Muscle of back (tissue), 10 donors: ENCODE measurements around the gene NCAPG2. TPM values are rescaled to one million over a fixed set of nuclear protein-coding genes. Genes with fewer than 3 reads are reported as not detected.

Experiments
- polyA plus RNA-seq, 10 donors: library from polyadenylated mRNA; unstranded; fragments of 120-200 nt; gene quantifications; one replicate each; pipeline ENCODE4 v1.2.1, GENCODE V29; 2013; ENCODE audit not compliant: insufficient read length in 10 of 10

Gene NCAPG2
- polyA plus RNA-seq, 10 donors = 12.2 to 20.7 (median 15.7) TPM

Other genes starting within 250 kb of the NCAPG2 start
- gene PTPRN2, start 117.0 kb downstream of the NCAPG2 start, polyA plus RNA-seq = 1 to 10 TPM; 1.8 to 3.1 (median 2.1) TPM
- 10 to 100 TPM; 31.3 to 39.4 (median 34.9) TPM for gene ESYT2, start 124.7 kb upstream of the NCAPG2 start, polyA plus RNA-seq
- gene DYNC2I1, start 151.8 kb upstream of the NCAPG2 start, polyA plus RNA-seq = 10 to 100 TPM in 9 of 10 donors, 1 to 10 TPM in 1; 9.9 to 22.7 (median 15.1) TPM